ENCODE measurements around the gene ZBED5. TPM values are rescaled to one million over a fixed set of nuclear protein-coding genes. Genes with fewer than 3 reads are reported as not detected.

The ZBED5 gene
- total and polyA plus RNA-seq, 9 of the 15 experiments (the other 6 are each of a cell fraction or from before 2014, with no cell fraction given): 12.4 to 70.7 (median 26.8) TPM

DNA sequence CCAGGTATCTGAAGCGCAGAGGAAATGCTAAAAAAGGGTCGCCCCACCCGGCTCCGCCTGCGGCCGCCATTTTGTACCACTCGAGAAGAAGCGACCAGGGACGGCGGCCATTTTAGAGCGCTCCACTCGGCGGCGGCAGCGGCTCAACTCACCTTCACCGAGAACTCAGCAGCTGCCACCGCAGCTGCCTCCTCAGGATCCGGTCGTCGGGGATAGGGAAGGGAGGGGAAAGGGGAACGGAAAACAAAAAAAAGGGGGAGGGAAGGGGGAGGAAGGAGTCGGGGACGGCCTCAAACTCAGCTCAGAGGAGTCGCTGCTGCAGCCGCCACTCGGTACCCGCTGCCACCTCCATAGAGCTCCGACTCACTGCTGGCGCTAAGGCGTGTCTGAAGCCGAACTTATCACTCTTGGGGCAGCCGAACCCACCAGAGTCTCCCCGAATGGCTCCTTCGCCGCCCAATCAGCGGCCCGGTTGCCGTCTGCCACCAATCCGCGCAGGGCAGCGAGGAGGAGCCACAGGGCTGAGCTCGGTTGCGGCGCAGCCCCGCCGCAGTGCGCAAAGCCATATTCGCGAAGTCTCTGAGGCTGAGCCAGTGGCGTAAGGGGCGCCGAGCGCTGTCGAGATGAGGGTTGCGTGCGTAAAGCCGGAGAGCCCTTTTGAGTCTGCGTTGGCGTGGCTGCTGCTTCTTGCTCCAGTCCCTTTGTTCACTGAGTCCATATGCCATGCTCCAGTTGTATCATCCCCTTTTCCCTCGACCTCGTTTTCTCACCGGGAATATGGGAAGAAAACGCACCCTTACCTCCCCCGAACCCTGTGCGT lies 49.1 kb downstream of the ZBED5 start, which contains the start of gene EIF4G2 (continued):
- TF ChIP-seq KDM4B (IDR thresholded peaks at IDR 0.05; ENCODE audit: borderline replicate concordance in 2 of 2, low read depth in 1 of 2) (no peak), SREBF1 (IDR thresholded peaks at IDR 0.05; ENCODE audit: borderline replicate concordance, low read depth, low read length) (no peak), SRF (CRISPR knock-in tag; IDR thresholded peaks at IDR 0.05) (peak in 1 of 2 experiments; percentile 67; a peak in 2 of 4 replicates), DACH1 (IDR thresholded peaks at IDR 0.05; ENCODE audit: partially characterized antibody) (no peak), PTRF (tag; IDR thresholded peaks at IDR 0.05) (no peak), ERF (CRISPR knock-in tag; IDR thresholded peaks at IDR 0.05) (peak; percentile 26; the same call in 1 of the 2 replicates), BRD4 (IDR thresholded peaks at IDR 0.05) (no peak; the same call in 1 of the 2 replicates), IFI16 (CRISPR knock-in tag; IDR thresholded peaks at IDR 0.05) (no peak), ZC3H11A (IDR thresholded peaks at IDR 0.05; ENCODE audit: low read depth, low read length) (peak; percentile 100), XRCC4 (IDR thresholded peaks at IDR 0.05; ENCODE audit: extremely low read depth, insufficient read depth, insufficient read length) (no peak), ELF4 (CRISPR knock-in tag; IDR thresholded peaks at IDR 0.05) (peak; percentile 94), L3MBTL2 (IDR thresholded peaks at IDR 0.05) (no peak; the same call in none of the 2 replicates), ZC3H8 (IDR thresholded peaks at IDR 0.05) (peak; percentile 78), NELFE (IDR thresholded peaks at IDR 0.05; ENCODE audit: insufficient read depth, insufficient read length) (peak; percentile 94), ZNF695 (CRISPR knock-in tag; IDR thresholded peaks at IDR 0.05) (no peak), CHCHD3 (CRISPR knock-in tag; IDR thresholded peaks at IDR 0.05) (0 out of 2 replicates have a peak, but pooled peaks have one; percentile 66), POLR2AphosphoS2 (IDR thresholded peaks at IDR 0.05; ENCODE audit: low read length) (peak; percentile 94; the same call in 1 of the 2 replicates)
- TF ChIP-seq, protein P1, sequence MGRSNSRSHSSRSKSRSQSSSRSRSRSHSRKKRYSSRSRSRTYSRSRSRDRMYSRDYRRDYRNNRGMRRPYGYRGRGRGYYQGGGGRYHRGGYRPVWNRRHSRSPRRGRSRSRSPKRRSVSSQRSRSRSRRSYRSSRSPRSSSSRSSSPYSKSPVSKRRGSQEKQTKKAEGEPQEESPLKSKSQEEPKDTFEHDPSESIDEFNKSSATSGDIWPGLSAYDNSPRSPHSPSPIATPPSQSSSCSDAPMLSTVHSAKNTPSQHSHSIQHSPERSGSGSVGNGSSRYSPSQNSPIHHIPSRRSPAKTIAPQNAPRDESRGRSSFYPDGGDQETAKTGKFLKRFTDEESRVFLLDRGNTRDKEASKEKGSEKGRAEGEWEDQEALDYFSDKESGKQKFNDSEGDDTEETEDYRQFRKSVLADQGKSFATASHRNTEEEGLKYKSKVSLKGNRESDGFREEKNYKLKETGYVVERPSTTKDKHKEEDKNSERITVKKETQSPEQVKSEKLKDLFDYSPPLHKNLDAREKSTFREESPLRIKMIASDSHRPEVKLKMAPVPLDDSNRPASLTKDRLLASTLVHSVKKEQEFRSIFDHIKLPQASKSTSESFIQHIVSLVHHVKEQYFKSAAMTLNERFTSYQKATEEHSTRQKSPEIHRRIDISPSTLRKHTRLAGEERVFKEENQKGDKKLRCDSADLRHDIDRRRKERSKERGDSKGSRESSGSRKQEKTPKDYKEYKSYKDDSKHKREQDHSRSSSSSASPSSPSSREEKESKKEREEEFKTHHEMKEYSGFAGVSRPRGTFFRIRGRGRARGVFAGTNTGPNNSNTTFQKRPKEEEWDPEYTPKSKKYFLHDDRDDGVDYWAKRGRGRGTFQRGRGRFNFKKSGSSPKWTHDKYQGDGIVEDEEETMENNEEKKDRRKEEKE (IDR thresholded peaks at IDR 0.05; ENCODE audit: borderline replicate concordance in 1 of 2, control insufficient read depth in 1 of 2, low read depth in 2 of 2, low read length in 1 of 2): 0 out of 4 replicates have a peak, but pooled peaks of 1 of the 2 experiments have one; percentile 69
- TF ChIP-seq, protein P2, sequence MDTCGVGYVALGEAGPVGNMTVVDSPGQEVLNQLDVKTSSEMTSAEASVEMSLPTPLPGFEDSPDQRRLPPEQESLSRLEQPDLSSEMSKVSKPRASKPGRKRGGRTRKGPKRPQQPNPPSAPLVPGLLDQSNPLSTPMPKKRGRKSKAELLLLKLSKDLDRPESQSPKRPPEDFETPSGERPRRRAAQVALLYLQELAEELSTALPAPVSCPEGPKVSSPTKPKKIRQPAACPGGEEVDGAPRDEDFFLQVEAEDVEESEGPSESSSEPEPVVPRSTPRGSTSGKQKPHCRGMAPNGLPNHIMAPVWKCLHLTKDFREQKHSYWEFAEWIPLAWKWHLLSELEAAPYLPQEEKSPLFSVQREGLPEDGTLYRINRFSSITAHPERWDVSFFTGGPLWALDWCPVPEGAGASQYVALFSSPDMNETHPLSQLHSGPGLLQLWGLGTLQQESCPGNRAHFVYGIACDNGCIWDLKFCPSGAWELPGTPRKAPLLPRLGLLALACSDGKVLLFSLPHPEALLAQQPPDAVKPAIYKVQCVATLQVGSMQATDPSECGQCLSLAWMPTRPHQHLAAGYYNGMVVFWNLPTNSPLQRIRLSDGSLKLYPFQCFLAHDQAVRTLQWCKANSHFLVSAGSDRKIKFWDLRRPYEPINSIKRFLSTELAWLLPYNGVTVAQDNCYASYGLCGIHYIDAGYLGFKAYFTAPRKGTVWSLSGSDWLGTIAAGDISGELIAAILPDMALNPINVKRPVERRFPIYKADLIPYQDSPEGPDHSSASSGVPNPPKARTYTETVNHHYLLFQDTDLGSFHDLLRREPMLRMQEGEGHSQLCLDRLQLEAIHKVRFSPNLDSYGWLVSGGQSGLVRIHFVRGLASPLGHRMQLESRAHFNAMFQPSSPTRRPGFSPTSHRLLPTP (IDR thresholded peaks at IDR 0.05; ENCODE audit: borderline replicate concordance, extremely low read depth, insufficient read length): no peak
- TF ChIP-seq, protein P3, sequence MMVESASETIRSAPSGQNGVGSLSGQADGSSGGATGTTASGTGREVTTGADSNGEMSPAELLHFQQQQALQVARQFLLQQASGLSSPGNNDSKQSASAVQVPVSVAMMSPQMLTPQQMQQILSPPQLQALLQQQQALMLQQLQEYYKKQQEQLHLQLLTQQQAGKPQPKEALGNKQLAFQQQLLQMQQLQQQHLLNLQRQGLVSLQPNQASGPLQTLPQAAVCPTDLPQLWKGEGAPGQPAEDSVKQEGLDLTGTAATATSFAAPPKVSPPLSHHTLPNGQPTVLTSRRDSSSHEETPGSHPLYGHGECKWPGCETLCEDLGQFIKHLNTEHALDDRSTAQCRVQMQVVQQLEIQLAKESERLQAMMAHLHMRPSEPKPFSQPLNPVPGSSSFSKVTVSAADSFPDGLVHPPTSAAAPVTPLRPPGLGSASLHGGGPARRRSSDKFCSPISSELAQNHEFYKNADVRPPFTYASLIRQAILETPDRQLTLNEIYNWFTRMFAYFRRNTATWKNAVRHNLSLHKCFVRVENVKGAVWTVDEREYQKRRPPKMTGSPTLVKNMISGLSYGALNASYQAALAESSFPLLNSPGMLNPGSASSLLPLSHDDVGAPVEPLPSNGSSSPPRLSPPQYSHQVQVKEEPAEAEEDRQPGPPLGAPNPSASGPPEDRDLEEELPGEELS (CRISPR knock-in tag; IDR thresholded peaks at IDR 0.05; ENCODE audit: borderline replicate concordance): no peak
